Left colon (tissue), 2 donors: ENCODE results near the gene OR6K2. TPM values are rescaled to one million over a fixed set of nuclear protein-coding genes. Genes with fewer than 3 reads are reported as not detected.
"Not testable (repeated sequence)": the region's sequence is repeated elsewhere in the genome, so short reads cannot be mapped to it uniquely, and the experiment has no call there.

ENCODE experiments used
- ATAC-seq: fragments of 200-7000 bp; cut with Tn5 transposase; one replicate; pipeline ENCODE4 v1.9.1; 2020; ENCODE audit warnings: mild to moderate bottlenecking, moderate library complexity
- DNase-seq, 2 donors: peaks; one replicate each; pipeline ENCODE4 v3.0.0-alpha.2; 2020
- intact Hi-C, 2 donors: fragments of 100-400 bp; cut with DNase I in 1 of 2; cut with micrococcal nuclease in 1 of 2; formaldehyde crosslinking; loops; one replicate each; pipeline versions ENCODE4 v1.11.2 to v1.14.0; 2022; cut with DNase I, micrococcal nuclease
- long read RNA-seq: library from polyadenylated mRNA; unstranded; transcript quantifications from one replicate; pipeline ENCODE4 v2.0.0, GENCODE V29; 2021
- total RNA-seq, 2 donors: library from RNA; stranded (reverse); fragmentation: NEBNext Ultra II Directional; extraction: Animal tissue kit (Norgen Biotek cat#: 25700); gene quantifications; one replicate each; pipeline ENCODE4 v1.2.1, GENCODE V29; 2021
- donor health status: DM: no; HTN: no; CAD: no.
- donor health status: DM: yes; HTN: yes; CAD: no.

OR6K2 gene, protein sequence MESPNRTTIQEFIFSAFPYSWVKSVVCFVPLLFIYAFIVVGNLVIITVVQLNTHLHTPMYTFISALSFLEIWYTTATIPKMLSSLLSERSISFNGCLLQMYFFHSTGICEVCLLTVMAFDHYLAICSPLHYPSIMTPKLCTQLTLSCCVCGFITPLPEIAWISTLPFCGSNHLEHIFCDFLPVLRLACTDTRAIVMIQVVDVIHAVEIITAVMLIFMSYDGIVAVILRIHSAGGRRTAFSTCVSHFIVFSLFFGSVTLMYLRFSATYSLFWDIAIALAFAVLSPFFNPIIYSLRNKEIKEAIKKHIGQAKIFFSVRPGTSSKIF
- not detected for total RNA-seq
- long read RNA-seq = 0 reads

- intact Hi-C loops = no loop called here
- no peak for ATAC-seq
Measured at GRCh38 chr1:158700552-158700951, at the start of gene OR6K2. OR6K2 (minus strand) TSS chr1:158700652; CDS start chr1:158700652, 0 bp downstream.

DNA sequence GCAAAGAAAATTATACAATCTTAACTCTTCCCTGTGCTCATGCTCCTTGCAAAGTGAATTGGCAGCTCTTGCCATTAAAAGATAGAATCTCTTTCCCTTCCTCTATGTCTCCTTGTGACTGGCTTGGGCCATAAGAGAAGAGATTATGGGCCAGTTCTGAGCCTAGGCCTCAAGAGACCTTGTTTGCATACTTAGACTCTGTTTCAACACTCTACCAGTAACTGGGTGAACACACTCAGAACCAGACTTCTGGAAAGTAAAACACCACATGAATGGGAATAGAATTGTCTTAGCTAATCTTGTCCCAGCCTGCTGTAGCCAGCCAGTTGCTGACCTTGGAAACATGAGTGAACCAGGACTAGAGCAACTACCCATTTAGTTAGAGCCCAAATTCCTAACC lies 35.4 kb upstream of the OR6K2 start:
- intact Hi-C loops = no loop called here
- DNase-seq = no peak
- ATAC-seq = no peak

More at GRCh38 chr1:158700552-158700951, at the start of gene OR6K2:
- no peak for DNase-seq

DNA sequence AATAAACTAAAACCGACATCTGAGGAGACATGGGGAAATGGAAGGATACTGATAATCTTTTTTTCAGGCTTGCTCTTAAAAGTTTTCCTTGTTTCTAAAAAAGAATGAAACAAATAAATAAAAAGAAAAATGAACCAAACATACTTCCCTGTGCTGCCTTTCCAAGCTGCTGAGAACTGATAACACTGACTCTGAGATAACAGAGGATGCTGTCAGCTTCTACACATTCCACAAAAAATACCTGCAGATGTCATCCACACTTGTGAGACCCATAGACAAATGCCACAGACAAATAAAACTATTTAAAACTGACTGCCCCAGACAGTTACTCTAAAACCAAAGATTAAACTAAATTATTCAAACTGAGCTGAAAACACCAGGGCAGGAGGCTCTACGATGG lies 32.1 kb upstream of the OR6K2 start:
- DNase-seq (no peak), ATAC-seq (no peak)
- intact Hi-C loops = no loop called here

DNA sequence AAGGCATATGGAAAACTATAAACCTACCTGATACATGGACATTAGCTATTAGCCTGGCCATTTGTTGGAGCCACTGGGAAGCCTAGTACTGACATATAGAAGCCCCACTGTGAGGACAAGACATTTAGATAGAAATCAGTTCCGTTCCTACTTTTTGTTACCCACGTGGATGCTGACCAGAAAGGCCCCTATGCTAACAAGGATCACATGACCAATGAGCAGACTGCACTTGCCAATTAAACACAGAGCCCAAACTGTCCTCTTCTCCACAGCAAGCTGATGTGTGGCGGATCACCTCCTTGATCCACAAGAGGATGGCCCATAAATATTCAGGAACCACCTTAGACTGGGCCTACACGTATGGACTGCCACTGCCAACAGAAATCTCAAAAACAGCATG lies 31.3 kb upstream of the OR6K2 start:
- ATAC-seq = no peak
- intact Hi-C loops = no loop called here

GRCh38 chr1:158730453-158730852 lies 30.0 kb upstream of the OR6K2 start:
- intact Hi-C loops = no loop called here
- DNase-seq (no peak), ATAC-seq (no peak)

More for the DNA sequence above, 31.3 kb upstream of the OR6K2 start:
- no peak for DNase-seq

DNA sequence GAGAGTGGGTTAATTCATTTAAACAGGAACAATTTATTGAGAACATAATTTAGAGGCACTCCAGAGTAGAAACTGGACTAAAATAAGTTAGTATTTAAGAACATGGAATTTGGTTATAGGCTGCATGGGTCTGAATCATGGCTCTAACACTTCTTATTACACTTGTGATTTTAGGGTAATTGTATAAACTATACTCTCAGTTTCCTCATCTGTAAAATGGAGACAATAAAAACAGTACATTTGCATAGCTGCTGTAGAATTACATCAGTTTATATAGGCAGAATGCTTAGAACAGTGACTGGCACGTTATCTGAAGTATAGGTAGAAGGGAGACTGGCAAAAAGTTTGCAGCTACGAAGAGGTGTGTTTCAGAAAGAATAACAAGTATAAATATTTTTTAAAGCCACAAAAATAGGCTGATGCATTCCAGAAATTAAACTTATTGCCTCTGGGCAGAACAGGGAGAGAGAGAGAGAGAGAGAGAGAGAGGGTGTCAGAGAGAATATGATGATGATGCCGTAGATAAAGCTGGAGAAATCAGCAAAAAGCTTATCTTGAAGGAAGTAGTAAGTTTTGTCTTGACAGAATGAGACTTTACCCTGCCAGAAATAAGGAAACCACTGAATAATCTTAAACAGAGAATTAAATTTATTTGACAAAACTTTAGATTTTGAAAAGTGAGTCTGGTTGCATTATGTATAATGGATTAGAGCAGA lies 28.2 kb upstream of the OR6K2 start:
- intact Hi-C loops = no loop called here
- no peak for DNase-seq
- no peak for ATAC-seq

- DNase-seq (no peak), ATAC-seq (no peak)
- intact Hi-C loops = no loop called here
Measured at GRCh38 chr1:158724442-158724841, 24.0 kb upstream of the OR6K2 start.

DNA sequence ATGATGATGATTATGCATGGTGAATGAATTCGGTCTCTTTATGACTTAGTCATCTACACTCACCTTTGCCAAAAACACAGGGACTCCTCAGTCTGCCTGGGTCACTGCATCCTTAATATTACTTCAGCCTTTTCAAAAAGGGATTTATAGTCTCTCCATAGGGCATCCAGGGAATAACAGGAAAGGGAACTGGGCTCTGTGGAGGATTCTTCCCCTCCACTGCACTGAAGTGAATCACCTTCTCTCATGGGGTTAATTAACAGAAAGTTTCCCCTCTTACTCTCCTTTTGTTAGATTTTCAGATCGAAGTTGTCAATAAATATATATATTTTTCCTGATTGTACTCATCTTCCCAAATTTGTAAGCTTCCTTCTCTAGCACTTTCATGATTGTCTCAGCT lies 20.2 kb upstream of the OR6K2 start, which contains the start of gene OR6K3:
TSS of gene OR6K3 (minus strand) at position 101 of the 400 bp plus-strand sequence. CDS start 2,605 bp downstream, outside the sequence.
- DNase-seq (no peak), ATAC-seq (no peak)
- intact Hi-C loops = no loop called here

- DNase-seq (no peak), ATAC-seq (no peak)
- intact Hi-C loops = no loop called here
Measured at GRCh38 chr1:158719664-158720063, 19.2 kb upstream of the OR6K2 start.

- no peak for ATAC-seq
- intact Hi-C loops = no loop called here
Measured at GRCh38 chr1:158717344-158717743, 16.9 kb upstream of the OR6K2 start.

GRCh38 chr1:158716335-158716734 lies 15.9 kb upstream of the OR6K2 start:
- ATAC-seq = no peak
- intact Hi-C loops = no loop called here
- DNase-seq = no peak

More at GRCh38 chr1:158717344-158717743, 16.9 kb upstream of the OR6K2 start:
- no peak for DNase-seq

- ATAC-seq = no peak
- DNase-seq = no peak
- intact Hi-C loops = no loop called here
Measured at GRCh38 chr1:158714754-158715153, 14.3 kb upstream of the OR6K2 start.

- ATAC-seq (no peak), DNase-seq (no peak)
- intact Hi-C loops = no loop called here
Measured at GRCh38 chr1:158711098-158711497, 10.6 kb upstream of the OR6K2 start.

GRCh38 chr1:158706096-158706495 lies 5.6 kb upstream of the OR6K2 start:
- intact Hi-C loops = no loop called here
- ATAC-seq (no peak), DNase-seq (no peak)

DNA sequence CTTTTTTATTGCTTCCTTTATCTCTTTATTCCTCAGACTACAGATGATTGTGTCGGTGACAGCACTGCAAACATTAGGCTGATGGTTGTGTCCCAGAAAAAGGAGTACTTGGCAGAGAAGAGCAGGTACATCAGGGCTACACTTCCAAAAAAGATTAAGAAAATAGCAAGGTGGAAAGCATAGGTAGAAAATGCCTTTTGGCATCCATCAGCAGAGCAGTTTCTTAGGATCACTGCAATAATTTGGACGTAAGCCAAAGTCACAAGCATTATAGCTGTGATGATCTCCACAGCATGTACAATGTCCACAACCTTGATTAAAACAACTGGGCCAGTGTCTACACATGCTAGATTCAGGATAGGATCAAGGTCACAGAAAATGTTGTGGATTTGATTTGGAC lies 5.9 kb downstream of the OR6K2 start:
- no peak for DNase-seq
- intact Hi-C loops = no loop called here
- ATAC-seq = no peak

DNA sequence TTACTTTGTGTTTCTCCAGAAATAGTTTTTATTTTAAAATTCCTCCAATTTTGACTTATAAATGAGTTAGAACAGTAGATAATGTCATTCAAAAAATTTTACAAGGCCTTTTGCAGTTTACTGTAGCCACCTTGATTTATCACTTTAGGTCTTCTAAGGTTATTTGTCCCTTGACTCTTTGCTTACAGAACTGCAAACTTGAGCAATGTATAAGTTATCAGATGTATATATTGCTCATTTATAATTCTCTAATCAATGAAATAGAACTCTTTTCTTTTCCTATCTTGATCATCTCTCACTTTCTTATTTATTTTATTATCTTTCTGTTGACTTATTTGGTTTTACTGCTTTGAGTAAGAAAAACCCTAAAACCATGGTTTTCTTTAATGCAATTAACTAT lies 8.1 kb downstream of the OR6K2 start:
- DNase-seq (no peak), ATAC-seq (no peak)
- intact Hi-C loops = no loop called here

- ATAC-seq = no peak
- intact Hi-C loops = no loop called here
- DNase-seq = no peak
Measured at GRCh38 chr1:158691907-158692306, 8.5 kb downstream of the OR6K2 start.

DNA sequence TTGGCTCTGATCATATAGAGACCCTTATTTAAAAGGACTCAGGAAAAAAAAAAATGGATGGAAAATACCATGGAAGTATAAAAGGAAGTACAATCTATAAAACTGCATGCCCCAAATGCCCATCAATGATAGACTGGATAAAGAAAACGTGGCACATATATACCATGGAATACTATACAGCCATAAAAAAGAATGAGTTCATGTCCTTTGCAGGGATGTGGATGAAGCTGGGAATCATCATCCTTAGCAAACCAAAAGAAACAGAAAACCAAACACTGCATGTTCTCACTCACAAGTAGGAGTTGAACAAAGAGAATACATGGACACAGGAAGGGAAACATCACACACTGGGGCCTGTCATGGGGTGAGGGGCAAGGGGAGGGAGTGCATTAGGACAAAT lies 9.3 kb downstream of the OR6K2 start:
- ATAC-seq, intact Hi-C loops: not testable (repeated sequence)

GRCh38 chr1:158689875-158690274 lies 10.6 kb downstream of the OR6K2 start:
- intact Hi-C loops = no loop called here
- ATAC-seq (no peak), DNase-seq (no peak)

More for the DNA sequence above, 9.3 kb downstream of the OR6K2 start:
- not testable (repeated sequence) for DNase-seq

GRCh38 chr1:158689110-158689509 lies 11.3 kb downstream of the OR6K2 start:
- ATAC-seq (no peak), DNase-seq (no peak)
- intact Hi-C loops = no loop called here
